GM12801 (cell line): ENCODE results near the gene ATP5F1C.

Experiments
- CTCF ChIP-seq: IDR thresholded peaks from one replicate; pipeline ENCODE4 v1.5.1; 2011; ENCODE audit warnings: control low read depth; ENCODE audit not compliant: insufficient read length; ENCODE audit errors: extremely low read depth

Gene ATP5F1C

GRCh38 chr10:7817576-7817975, 29.6 kb downstream of the ATP5F1C start:
- TF ChIP-seq CTCF: no peak

GRCh38 chr10:7817984-7818294, 30.0 kb downstream of the ATP5F1C start:
- TF ChIP-seq CTCF: no peak

- no peak for TF ChIP-seq CTCF
Observed at GRCh38 chr10:7818295-7819120, 30.5 kb downstream of the ATP5F1C start, which contains the start of gene TAF3. TAF3 (plus strand) TSS chr10:7818505; CDS start chr10:7818710, 205 bp downstream.

GRCh38 chr10:7819121-7819460, 31.1 kb downstream of the ATP5F1C start:
- no peak for TF ChIP-seq CTCF

- TF ChIP-seq CTCF: no peak
Observed at GRCh38 chr10:7824251-7824650, 36.3 kb downstream of the ATP5F1C start.

GRCh38 chr10:7826971-7827370, 39.0 kb downstream of the ATP5F1C start:
- TF ChIP-seq CTCF: no peak

GRCh38 chr10:7829289-7829834, 41.4 kb downstream of the ATP5F1C start:
- TF ChIP-seq CTCF: no peak
